ENCODE results near the gene RPL29. TPM values are rescaled to one million over a fixed set of nuclear protein-coding genes. Genes with fewer than 3 reads are reported as not detected.

Gene RPL29
- total RNA-seq, 6 donors from 2014 or later: 306 to 1,159 (median 770) TPM

DNA sequence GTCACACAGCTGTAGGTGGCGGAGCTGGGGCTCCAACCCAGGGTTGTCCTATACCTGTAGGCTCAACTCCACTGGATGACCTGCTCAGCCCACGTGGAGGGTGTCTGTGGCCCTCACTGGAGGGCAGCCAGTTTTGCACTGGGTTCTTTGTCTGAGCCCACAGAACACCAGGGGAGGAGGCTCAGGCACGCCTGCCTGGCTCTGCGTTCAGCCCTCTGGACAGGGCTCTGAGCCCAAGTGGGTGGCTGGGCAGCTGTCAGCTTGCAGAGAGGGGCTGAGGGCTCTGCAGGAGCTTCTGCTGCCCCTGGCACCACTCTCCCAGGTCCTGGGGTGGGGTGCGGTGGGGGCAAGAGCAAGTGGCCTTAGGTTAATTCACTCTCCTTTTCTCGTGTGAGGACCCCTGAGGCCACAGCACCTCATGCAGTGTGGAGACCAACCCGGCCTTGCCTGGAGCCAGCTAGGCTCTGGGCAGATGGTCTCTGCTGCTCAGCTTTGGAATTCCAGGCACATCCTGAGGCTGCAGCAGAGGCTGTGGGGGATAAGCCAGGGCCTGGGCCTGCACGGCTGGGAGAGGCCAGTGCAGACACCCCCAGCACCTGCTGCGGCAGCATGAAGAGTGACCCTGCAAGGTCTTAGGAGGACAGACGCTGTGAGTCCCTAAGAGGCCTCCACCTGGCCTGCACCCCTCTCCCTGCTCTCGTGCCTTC is 37.2 kb upstream of the RPL29 start:
- WGBS, 2 donors: 86% methylated on average over 9 of the region's 11 CpGs; no CpG with 5 or more reads in 1 of the 2 donors
- Histone ChIP-seq H3K36me3 (no peaks in the 10 kb centered on the region), H3K9me3 (no peaks in the 10 kb centered on the region), H3K27ac (no peak overlapping the region), H3K27me3 (no peaks in the 10 kb centered on the region), H3K4me3 (no peak overlapping the region), H3K4me1 (no peaks in the 10 kb centered on the region)
- no peak for TF ChIP-seq POLR2A (IDR thresholded peaks at IDR 0.05)
- no peak for TF ChIP-seq EP300 (IDR thresholded peaks at IDR 0.05)
- TF ChIP-seq, protein P1, sequence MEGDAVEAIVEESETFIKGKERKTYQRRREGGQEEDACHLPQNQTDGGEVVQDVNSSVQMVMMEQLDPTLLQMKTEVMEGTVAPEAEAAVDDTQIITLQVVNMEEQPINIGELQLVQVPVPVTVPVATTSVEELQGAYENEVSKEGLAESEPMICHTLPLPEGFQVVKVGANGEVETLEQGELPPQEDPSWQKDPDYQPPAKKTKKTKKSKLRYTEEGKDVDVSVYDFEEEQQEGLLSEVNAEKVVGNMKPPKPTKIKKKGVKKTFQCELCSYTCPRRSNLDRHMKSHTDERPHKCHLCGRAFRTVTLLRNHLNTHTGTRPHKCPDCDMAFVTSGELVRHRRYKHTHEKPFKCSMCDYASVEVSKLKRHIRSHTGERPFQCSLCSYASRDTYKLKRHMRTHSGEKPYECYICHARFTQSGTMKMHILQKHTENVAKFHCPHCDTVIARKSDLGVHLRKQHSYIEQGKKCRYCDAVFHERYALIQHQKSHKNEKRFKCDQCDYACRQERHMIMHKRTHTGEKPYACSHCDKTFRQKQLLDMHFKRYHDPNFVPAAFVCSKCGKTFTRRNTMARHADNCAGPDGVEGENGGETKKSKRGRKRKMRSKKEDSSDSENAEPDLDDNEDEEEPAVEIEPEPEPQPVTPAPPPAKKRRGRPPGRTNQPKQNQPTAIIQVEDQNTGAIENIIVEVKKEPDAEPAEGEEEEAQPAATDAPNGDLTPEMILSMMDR (IDR thresholded peaks at IDR 0.05): no peak
- TF ChIP-seq POLR2AphosphoS5 (IDR thresholded peaks at IDR 0.05): no peak
- DNase-seq (no peak), ATAC-seq (ENCODE audit: low FRiP score in 2 of 2) (no peak)

DNA sequence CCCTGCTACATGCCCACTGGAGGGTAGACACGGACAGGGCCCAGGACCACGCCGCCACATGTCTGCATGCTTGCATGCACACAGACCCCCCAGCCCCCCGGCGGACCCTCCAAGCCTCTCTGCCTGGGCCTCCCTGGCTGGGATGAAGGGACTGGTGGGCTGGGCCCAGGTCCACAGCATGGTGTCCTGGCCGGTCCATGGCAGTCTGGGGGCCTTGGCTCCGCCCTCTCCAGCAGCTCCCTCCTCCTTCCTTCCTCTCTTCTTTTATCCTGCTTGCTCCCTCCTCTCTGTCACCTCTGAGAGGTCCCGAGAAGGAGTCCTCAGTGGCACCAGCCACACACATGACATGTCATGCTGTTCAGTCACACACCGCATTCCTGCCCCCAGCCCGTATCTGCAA is 36.2 kb upstream of the RPL29 start:
- ATAC-seq (ENCODE audit: low FRiP score in 2 of 2): no peak
- Histone ChIP-seq H3K36me3 (no peaks in the 10 kb centered on the region), H3K4me1 (no peaks in the 10 kb centered on the region), H3K9me3 (no peaks in the 10 kb centered on the region), H3K4me3 (no peak overlapping the region), H3K27ac (no peak overlapping the region), H3K27me3 (no peaks in the 10 kb centered on the region)
- DNase-seq: no peak
- 89 to 91% methylated on average over 9 to 10 of the region's 10 CpGs for WGBS, 2 donors
- no peak for TF ChIP-seq POLR2A (IDR thresholded peaks at IDR 0.05)
- TF ChIP-seq POLR2AphosphoS5 (IDR thresholded peaks at IDR 0.05): no peak
- TF ChIP-seq, protein P1 (IDR thresholded peaks at IDR 0.05): no peak
- no peak for TF ChIP-seq EP300 (IDR thresholded peaks at IDR 0.05)

DNA sequence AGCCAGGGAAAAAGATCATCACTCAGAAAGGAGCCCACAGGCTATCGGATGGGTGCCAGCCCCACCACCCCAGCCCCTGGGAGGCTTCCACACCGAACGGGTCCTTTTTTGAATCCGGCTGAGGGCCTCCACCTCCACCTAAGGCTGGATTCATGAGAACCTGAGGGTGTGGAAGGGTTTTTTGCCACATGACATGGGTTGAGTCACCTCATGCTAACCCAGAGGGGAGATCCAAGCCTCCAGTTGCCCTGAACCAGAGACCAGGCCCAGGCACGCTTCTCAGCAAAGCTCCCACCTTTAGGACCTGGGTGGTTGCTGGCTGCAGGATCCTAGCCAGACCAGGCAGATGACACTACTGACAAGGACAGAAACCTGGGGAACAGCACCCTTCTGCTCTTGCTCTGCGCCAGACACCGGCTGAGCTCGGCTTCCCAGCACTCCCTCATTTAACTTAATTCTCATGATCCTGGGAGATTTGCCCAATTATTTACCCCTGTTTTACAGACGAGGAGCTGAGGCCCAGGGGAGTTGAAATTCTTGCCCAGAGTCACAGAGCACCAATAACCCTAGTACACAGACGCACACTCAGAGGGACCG is 35.1 kb upstream of the RPL29 start:
- no peak for DNase-seq
- TF ChIP-seq, protein P1 (IDR thresholded peaks at IDR 0.05): no peak
- TF ChIP-seq POLR2A (IDR thresholded peaks at IDR 0.05) (no peak), EP300 (IDR thresholded peaks at IDR 0.05) (no peak), POLR2AphosphoS5 (IDR thresholded peaks at IDR 0.05) (no peak)
- Histone ChIP-seq H3K36me3 (no peaks in the 10 kb centered on the region), H3K27me3 (no peaks in the 10 kb centered on the region), H3K4me1 (peaks cover 0 to 4% (median 2%) of the 10 kb centered on the region in 4 donors), H3K4me3 (no peak overlapping the region), H3K27ac (no peak overlapping the region), H3K9me3 (no peaks in the 10 kb centered on the region)
- no peak for ATAC-seq (ENCODE audit: low FRiP score in 2 of 2)
- 77 to 92% methylated on average over 6 to 11 of the region's 11 CpGs for WGBS, 2 donors

DNA sequence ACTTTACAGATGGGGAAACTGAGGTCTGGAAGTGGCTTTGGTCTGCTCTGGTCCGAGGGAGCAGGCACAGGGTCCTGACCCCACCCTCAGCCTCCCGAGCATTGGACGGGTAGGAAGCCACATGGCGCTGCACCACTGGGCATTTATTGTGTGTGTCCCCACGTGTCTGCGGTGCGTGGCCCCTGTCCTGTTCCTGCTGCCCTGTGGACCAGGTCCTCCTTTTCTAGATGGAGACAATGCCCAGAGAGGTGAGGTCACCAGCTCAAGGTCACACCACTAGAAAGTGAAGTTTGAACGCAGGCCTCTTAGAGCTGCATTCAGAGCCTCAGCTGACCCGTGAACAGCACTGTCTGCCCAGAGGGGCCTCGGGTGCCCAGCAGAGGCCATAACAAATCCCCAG is 33.8 kb upstream of the RPL29 start:
- Histone ChIP-seq H3K4me1 (peaks cover 4 to 8% (median 6%) of the 10 kb centered on the region in 4 donors), H3K9me3 (no peaks in the 10 kb centered on the region), H3K27ac (no peak overlapping the region), H3K4me3 (no peak overlapping the region), H3K36me3 (no peaks in the 10 kb centered on the region), H3K27me3 (no peaks in the 10 kb centered on the region)
- 86 to 95% methylated on average over 3 to 10 of the region's 10 CpGs for WGBS, 2 donors
- DNase-seq: no peak
- TF ChIP-seq, protein P1 (IDR thresholded peaks at IDR 0.05): no peak
- TF ChIP-seq EP300 (IDR thresholded peaks at IDR 0.05) (no peak), POLR2A (IDR thresholded peaks at IDR 0.05) (no peak), POLR2AphosphoS5 (IDR thresholded peaks at IDR 0.05) (no peak)
- no peak for ATAC-seq (ENCODE audit: low FRiP score in 2 of 2)

All from upper lobe of left lung (tissue), 6 donors.